ENCODE data around the gene CA14.
A peak's percentile ranks its signal among the peaks of the same experiment; 100 is the strongest.
"Not testable (repeated sequence)": the region's sequence is repeated elsewhere in the genome, so short reads cannot be mapped to it uniquely, and the experiment has no call there.

The CA14 gene

DNA sequence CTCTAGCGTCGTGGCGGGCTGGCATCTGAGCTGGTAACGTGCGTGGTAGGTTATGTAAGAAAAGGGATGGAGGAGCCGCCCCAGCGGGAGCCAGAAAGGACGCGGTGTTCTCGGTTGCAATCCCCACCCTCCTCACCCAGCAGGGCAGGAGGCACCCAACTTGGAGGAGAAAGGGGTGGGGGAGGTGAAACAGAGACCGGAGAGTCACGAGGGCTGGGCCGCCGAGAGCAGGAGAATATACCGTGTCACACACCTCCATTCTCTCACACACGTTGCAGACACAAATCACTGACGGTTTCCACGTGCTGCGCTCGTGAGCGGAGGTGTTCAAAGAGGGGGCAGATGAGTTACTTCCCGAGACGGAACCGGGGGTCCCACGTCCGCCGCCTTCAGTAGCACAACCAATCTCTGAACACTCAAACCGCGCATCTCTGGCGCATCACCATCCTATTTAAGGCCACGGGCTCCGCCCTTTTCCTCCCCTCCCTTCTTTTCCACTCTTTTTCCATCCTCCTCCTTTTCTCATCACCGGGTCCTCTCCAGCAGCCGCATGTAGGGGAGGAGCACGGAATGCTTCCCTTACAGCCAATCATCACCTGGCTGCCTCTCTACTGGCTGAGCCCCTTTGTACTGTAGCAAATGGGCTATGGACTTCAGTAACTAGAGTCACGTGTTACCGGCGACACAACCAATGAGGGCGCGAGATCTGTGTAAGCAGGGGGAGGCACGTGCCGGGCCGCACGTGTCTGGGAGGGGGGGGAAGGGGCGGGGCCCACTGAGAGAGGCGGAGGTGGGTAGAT, 24.4 kb downstream of the CA14 start, which contains the start of gene CIART:
Gene CIART (plus strand): TSS at position 797 of the 800 bp plus-strand sequence. CDS start 714 bp downstream, outside the sequence.
- DNase-seq = peak; percentile 75

DNA sequence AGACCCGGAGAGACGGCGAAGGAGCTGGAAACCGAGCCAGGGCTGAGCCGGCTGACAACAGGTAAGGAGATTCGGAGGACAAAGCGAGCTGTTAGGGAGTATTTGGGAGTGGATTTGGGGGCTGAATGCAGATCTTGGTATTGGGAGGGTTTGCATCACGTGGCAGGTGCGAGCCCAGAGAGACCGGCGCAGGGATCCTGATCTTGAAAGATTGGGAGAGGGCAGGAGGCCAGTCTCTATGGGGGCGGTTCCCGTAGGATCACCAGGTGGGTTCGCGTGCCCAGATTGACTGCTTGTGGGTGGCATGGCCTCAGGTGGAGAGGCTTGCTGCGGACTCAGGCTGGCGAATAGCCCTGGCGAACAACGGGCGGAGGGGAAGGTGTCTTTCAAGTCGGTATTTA, 25.0 kb downstream of the CA14 start:
- no peak for DNase-seq

DNA sequence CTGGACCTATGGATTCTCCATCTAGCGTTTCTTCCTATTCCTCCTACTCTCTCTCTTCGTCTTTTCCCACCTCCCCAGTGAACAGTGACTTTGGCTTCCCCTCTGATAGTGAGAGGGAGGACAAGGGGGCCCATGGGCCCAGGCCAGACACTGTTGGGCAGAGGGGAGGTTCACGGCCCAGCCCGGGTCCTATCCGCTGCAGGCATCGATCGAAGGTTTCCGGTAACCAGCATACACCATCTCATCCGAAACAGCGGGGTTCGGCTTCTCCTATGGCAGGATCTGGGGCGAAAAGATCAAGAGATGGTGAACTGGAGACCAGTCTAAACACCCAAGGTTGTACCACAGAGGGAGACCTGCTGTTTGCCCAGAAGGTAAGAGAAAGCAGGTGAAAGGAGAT, 25.7 kb downstream of the CA14 start:
- no peak for DNase-seq

GRCh38 chr1:150288382-150288781, 30.8 kb downstream of the CA14 start:
- no peak for DNase-seq

- DNase-seq = no peak
Measured at GRCh38 chr1:150288822-150289221, 31.2 kb downstream of the CA14 start.

DNA sequence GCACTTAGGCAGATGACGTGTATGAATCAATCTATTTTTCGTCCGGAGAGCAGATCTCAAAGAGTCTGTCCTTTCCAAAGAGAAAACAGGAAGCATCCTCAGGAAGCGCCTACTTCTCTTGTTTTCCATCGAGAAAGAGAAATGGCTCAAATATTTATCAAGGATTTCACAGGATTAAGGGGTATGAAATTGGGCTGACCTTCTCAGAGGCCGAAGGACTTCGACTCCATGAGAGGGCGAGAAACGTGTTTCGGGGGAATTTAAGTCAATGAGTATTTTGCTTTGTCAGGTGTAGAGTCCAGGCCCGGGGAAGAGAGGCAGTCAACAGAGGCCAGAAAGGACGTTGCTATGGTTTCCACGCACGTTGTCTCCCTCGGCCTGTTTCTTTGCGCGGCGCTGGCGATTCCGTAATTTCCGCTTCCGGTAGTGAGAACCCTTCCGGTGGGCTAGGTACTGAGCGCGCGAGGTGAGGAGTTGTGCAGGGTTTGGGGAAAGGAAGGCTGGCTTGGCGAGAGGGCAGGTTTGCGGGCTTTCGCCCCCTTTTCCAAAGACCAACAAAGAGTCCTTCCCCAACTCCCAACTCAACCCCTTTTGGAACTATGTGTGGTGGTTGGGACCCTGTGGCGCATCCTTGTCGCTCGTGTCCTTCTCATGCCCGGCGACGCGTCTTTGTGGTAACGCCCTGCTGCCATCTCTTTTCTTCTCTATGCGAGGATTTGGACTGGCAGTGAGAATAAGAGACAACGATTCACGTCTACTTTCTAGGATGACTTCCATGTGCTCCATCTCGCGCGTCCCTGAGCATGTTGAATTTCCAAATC, 36.1 kb downstream of the CA14 start, which contains the start of gene MRPS21:
Gene MRPS21 (plus strand): TSS at position 429 of the 821 bp plus-strand sequence. CDS start 506 bp downstream, outside the sequence.
- peak; percentile 97 for DNase-seq

- no peak for DNase-seq
Measured at GRCh38 chr1:150295476-150295875, 37.9 kb downstream of the CA14 start.

DNA sequence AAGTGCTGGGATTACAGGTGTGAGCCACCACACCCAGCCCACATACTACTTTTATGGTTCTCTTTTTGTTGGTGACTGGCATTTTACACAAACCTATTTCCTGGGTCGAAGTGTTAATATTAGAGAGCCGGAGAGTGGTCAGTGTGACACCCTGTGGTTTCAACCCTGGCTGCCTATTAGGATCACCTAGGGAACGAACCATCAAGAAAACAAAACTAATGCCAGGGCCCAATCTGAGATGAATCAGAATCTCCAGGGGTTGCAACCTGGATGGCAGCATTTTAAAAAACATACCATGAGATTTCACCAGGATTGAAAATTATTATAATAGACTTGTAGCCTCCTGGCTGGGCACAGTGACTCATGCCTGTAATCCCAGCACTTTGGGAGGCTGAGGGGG, 42.1 kb downstream of the CA14 start:
- DNase-seq = no peak

GRCh38 chr1:150302338-150302737, 44.8 kb downstream of the CA14 start:
- DNase-seq = no peak

GRCh38 chr1:150302902-150303301, 45.3 kb downstream of the CA14 start:
- no peak for DNase-seq

DNA sequence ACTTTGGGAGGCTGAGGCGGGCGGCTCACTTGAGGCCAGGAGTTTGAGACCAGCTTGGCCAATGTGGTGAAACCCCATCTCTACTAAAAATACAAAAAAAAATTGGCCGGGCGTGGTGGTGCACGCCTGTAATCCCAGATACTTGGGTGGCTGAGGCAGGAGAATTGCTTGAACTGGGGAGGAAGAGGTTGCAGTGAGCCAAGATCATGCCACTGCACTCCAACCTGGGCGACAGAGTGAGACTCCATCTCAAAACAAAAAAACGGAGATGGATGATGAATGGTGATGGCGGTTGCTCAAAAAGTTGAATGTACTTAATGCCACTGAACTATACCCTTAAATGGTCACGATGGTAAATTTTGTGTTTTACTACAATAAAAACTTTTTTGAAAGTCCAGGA, 51.0 kb downstream of the CA14 start:
- not testable (repeated sequence) for DNase-seq

- DNase-seq = no peak
Measured at GRCh38 chr1:150309758-150310508, 52.4 kb downstream of the CA14 start.

GRCh38 chr1:150311762-150312161, 54.2 kb downstream of the CA14 start:
- no peak for DNase-seq

Data from OCI-M1 (cell line).